SH-SY5Y (cell line): Measurements from ENCODE around the gene SLC28A2.

Source experiments
- GATA2 ChIP-seq: IDR thresholded peaks from 2 replicates; pipeline ENCODE4 v1.6.1; 2011; ENCODE audit warnings: mild to moderate bottlenecking, low read depth, low read length
- GATA3 ChIP-seq: IDR thresholded peaks from 2 replicates; pipeline ENCODE4 v1.6.1; 2011; ENCODE audit warnings: low read depth, mild to moderate bottlenecking, low read length, moderate library complexity

The SLC28A2 gene, protein sequence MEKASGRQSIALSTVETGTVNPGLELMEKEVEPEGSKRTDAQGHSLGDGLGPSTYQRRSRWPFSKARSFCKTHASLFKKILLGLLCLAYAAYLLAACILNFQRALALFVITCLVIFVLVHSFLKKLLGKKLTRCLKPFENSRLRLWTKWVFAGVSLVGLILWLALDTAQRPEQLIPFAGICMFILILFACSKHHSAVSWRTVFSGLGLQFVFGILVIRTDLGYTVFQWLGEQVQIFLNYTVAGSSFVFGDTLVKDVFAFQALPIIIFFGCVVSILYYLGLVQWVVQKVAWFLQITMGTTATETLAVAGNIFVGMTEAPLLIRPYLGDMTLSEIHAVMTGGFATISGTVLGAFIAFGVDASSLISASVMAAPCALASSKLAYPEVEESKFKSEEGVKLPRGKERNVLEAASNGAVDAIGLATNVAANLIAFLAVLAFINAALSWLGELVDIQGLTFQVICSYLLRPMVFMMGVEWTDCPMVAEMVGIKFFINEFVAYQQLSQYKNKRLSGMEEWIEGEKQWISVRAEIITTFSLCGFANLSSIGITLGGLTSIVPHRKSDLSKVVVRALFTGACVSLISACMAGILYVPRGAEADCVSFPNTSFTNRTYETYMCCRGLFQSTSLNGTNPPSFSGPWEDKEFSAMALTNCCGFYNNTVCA

DNA sequence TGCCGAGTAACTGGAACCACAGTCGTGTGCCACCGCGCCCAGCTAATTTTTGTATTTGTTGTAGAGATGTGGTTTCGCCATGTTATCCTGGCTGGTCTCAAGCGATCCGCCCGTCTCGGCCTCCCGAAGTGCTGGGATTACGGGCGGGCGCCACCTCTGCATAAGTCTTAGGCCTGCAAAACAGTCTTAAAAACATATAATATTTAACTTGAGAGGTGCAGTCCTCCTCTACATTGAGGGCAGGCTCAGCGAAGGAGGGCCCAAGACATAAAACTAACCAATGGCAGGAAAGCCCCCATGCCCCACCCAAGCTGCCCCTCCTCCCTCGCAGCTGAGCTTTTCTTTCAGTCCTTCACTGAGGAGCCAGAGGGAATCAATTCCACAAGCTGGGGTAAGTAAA, at the start of gene SLC28A2:
SLC28A2 (plus strand) TSS at position 347 of the 400 bp plus-strand sequence. CDS start 982 bp downstream, outside the sequence.
- TF ChIP-seq GATA3 (no peak), GATA2 (no peak)

- no peak for TF ChIP-seq GATA3
- no peak for TF ChIP-seq GATA2
Observed at GRCh38 chr15:45203182-45203581, 48.9 kb upstream of the SLC28A2 start.

DNA sequence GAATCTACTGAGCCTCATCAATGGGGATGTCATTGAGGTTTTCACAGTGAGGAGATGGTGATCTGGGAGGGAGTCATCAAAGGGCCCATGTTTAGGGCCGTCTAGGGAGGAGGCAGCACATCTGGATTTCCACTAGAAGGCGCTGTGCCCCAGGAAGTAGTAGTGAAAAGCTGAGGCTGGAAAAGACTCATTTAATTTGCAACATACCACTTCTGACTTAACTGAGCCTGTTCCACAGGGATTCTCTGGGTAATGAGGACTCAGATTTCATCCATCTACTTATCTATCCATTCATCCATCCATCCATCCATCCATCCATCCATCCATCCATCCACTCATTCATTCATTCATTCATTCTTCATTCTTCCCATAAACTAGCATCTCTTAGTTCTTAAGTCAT, 46.8 kb upstream of the SLC28A2 start:
- TF ChIP-seq GATA2 = no peak
- TF ChIP-seq GATA3 = no peak

DNA sequence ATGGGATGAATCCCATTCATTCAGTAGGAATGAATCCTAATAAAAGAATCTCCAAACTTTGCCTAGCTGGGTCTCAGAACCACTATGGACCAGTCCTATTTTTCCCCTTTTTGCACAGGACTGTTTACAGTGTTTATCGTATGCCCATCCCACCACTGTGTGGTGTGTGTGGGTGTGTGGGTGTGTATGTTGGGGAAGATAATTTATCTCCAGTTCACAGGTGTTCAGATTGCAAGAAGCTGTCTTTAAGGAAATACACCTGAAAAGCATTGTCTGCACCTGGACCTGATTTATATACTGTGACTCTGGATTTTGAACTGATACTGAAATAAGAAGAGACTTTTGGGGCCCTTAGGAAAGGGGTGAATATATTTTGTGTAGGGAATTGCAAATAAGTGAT, 39.5 kb upstream of the SLC28A2 start:
- TF ChIP-seq GATA2 (no peak), GATA3 (no peak)

DNA sequence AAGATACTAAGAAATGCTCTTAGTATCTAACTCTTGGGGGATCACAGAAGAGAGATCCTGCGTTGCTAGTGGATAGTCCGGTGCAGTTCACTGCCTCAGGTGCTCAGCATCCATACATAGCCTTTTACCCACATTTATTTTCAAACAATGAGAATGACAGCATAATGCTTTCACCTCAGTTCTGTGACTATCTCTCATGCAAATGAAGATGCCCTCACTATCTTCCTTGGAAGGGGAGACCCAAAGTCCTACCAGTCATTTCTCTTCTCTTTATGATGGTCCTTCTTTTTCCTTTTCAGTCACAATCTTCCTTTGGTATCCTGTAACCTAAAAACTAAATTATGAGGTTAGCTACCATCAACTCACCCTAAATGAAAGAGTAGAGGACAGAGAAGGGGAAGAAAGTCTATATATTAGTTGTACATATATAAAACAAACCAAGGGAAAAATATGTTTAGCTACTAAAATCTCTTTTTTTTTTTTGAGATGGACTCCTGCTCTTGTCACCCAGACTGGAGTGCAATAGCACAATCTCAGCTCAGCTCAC, 30.9 kb upstream of the SLC28A2 start:
- TF ChIP-seq GATA2 (no peak), GATA3 (no peak)

- TF ChIP-seq GATA3 = no peak
- no peak for TF ChIP-seq GATA2
Observed at GRCh38 chr15:45221967-45222366, 30.1 kb upstream of the SLC28A2 start.

- TF ChIP-seq GATA2 (no peak), GATA3 (no peak)
Observed at GRCh38 chr15:45224621-45225217, 27.3 kb upstream of the SLC28A2 start.

DNA sequence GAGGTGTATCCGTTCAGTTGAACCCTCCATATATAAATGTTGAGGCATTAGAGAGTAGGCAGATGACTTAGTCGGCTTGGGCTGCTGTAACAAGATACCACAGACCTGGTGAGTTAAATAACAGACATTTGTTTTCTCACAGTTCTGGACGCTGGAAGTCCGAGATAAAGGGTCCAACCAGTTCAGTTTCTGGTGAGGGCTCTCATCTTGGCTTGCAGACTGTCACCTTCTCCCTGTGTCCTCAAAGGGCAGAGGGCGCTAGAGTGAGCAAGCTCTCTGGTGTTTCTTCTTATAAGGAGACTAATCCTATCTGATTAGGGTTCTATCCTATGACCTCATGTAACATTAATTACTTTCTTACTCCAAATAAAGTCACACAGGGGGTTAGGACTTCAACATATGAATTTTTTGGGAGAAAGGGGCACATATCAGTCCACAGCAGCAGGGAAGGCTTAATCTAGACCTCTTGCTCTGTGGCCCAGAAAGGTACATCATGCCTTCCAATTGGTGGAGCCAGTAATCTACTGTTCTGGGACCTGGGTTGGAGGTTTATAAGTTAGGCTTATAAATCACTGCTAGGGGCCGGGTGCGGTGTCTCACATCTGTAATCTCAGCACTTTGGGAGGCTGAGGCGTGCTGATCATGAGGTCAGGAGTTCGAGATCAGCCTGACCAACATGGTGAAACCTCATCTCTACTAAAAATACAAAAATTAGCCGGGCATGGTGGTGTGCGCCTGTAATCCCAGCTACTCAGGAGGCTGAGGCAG, 26.3 kb upstream of the SLC28A2 start:
- TF ChIP-seq GATA2 (no peak), GATA3 (no peak)

- no peak for TF ChIP-seq GATA3
- TF ChIP-seq GATA2 = no peak
Observed at GRCh38 chr15:45228931-45229330, 23.1 kb upstream of the SLC28A2 start.

DNA sequence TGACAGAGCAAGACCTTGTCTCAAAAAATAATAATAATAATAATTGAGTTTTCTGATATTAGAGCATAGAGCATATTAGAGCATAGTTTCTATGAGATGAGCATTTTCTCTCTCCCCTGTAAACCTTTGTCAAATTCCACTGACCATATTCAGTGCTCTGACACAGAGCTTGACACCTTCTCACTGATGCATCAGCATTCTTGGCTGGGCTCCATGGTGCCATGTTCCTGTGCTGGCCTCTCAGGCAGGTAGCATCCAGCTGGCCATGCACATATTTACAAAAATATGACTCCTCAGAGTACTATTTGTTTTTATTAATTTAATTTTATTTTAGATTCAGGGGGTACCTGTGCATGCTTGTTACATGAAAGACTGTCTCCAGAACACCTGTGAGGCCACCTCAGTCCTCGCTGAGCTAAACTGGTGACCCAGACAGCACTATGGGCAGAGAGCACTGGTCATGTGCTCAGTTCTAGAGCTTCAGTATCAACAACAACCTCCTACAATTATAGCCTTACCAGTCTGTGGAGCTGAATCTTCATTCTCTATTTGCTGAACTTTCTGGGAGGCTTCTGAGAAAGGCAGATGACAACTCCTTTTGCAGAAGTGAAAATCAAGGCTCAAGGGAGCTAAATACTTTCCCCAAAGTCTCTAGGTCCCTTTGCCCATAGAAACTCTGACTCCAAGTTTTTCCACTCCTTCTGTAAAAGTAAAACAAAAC, 21.6 kb upstream of the SLC28A2 start:
- TF ChIP-seq GATA2 = no peak
- TF ChIP-seq GATA3 = no peak

- no peak for TF ChIP-seq GATA2
- TF ChIP-seq GATA3 = no peak
Observed at GRCh38 chr15:45231132-45231531, 20.9 kb upstream of the SLC28A2 start.

- TF ChIP-seq GATA2 (no peak), GATA3 (no peak)
Observed at GRCh38 chr15:45231864-45232562, 20.0 kb upstream of the SLC28A2 start.
